Neutrophil (primary cell): ENCODE data around the gene HELZ2.
"Not testable (repeated sequence)": the region's sequence is repeated elsewhere in the genome, so short reads cannot be mapped to it uniquely, and the experiment has no call there.

Experiments used
- H3K27ac ChIP-seq: fragments of 200-600 bp; sonication (generic); 2 replicates; pipeline ENCODE4 v1.5.1; 2016; ENCODE audit warnings: mild to moderate bottlenecking, moderate library complexity
- H3K27me3 ChIP-seq: fragments of 200-600 bp; sonication (generic); 2 replicates; pipeline ENCODE4 v1.6.0; 2016; ENCODE audit warnings: mild to moderate bottlenecking
- H3K36me3 ChIP-seq: fragments of 200-600 bp; sonication (generic); 2 replicates; pipeline ENCODE4 v1.5.1; 2017
- H3K4me1 ChIP-seq, 2 experiments: fragments of 200-600 bp in 1 of 2; sonication (generic) in 1 of 2; 1 replicate in 1 of 2; 2 replicates in 1 of 2; pipeline versions ENCODE4 v1.5.1 to v1.6.1; 2013 to 2016; ENCODE audit warnings: low read depth in 1 of 2, low read length in 1 of 2, mild to moderate bottlenecking in 1 of 2, moderate library complexity in 1 of 2; ENCODE audit not compliant: control insufficient read depth in 1 of 2, insufficient read depth in 1 of 2
- H3K4me3 ChIP-seq, 2 experiments: fragments of 200-600 bp in 1 of 2; sonication (generic) in 1 of 2; 1 replicate in 1 of 2; 2 replicates in 1 of 2; pipeline ENCODE4 v1.5.1; 2013 to 2016; ENCODE audit warnings: low read depth in 1 of 2, low read length in 1 of 2, mild to moderate bottlenecking in 1 of 2, moderate library complexity in 1 of 2
- H3K9me3 ChIP-seq: fragments of 200-600 bp; sonication (generic); 2 replicates; pipeline ENCODE4 v1.5.1; 2016
- CTCF ChIP-seq: fragments of 200-600 bp; sonication (generic); IDR thresholded peaks from 2 replicates; pipeline ENCODE4 v1.5.1; 2016; ENCODE audit warnings: antibody characterized with exemption

The HELZ2 gene

GRCh38 chr20:63619086-63619485, 45.0 kb upstream of the HELZ2 start:
- TF ChIP-seq CTCF, result no peak
- no peak overlapping the region for H3K27ac ChIP-seq
- H3K27me3 ChIP-seq, result no peaks in the 10 kb centered on the region
- peaks cover 43% of the 10 kb centered on the region for H3K36me3 ChIP-seq
- H3K9me3 ChIP-seq, result no peaks in the 10 kb centered on the region
- H3K4me1 ChIP-seq, result no peaks in the 10 kb centered on the region
- H3K4me3 ChIP-seq, result no peak overlapping the region

- peaks cover 43% of the 10 kb centered on the region for H3K36me3 ChIP-seq
- no peaks in the 10 kb centered on the region for H3K27me3 ChIP-seq
- peaks cover 5 to 6% of the 10 kb centered on the region in 2 experiments for H3K4me1 ChIP-seq
- no peak overlapping the region for H3K4me3 ChIP-seq
- TF ChIP-seq CTCF, result no peak
- H3K27ac ChIP-seq, result no peak overlapping the region
- no peaks in the 10 kb centered on the region for H3K9me3 ChIP-seq
These were observed 44.4 kb upstream of the HELZ2 start for GRCh38 chr20:63618291-63618980.

- H3K4me1 ChIP-seq, result peaks cover 11% of the 10 kb centered on the region in 2 experiments
- no peak overlapping the region for H3K4me3 ChIP-seq
- TF ChIP-seq CTCF, result no peak
- no peaks in the 10 kb centered on the region for H3K27me3 ChIP-seq
- H3K36me3 ChIP-seq, result peaks cover 43% of the 10 kb centered on the region
- no peak overlapping the region for H3K27ac ChIP-seq
- H3K9me3 ChIP-seq, result no peaks in the 10 kb centered on the region
These were observed 43.8 kb upstream of the HELZ2 start for GRCh38 chr20:63617876-63618265.

GRCh38 chr20:63617092-63617875, 43.2 kb upstream of the HELZ2 start:
- Histone ChIP-seq H3K9me3 (no peaks in the 10 kb centered on the region), H3K4me1 (peaks cover 17% of the 10 kb centered on the region in 2 experiments), H3K36me3 (peaks cover 43% of the 10 kb centered on the region), H3K27me3 (no peaks in the 10 kb centered on the region), H3K4me3 (no peak overlapping the region), H3K27ac (no peak overlapping the region)
- TF ChIP-seq CTCF, result no peak

GRCh38 chr20:63613863-63614594, 40.0 kb upstream of the HELZ2 start:
- Histone ChIP-seq H3K27ac (peak overlapping the region; percentile 87), H3K36me3 (peaks cover 37% of the 10 kb centered on the region), H3K4me1 (peaks cover 35 to 37% of the 10 kb centered on the region in 2 experiments)
- peak; percentile 56 for TF ChIP-seq CTCF
- not testable (repeated sequence) for H3K4me3 ChIP-seq, H3K9me3 ChIP-seq, H3K27me3 ChIP-seq
